HG03060 (cell line): ENCODE measurements around the gene DAGLA.

ENCODE experiments used
- ATAC-seq: cut with Tn5 transposase; IDR thresholded peaks from one replicate; pipeline ENCODE4 v1.9.1; 2021; ENCODE audit warnings: low read depth, moderate number of reproducible peaks; ENCODE audit not compliant: unreplicated experiment

The DAGLA gene

GRCh38 chr11:61688365-61689163, 8.4 kb downstream of the DAGLA start:
- ATAC-seq: no peak

GRCh38 chr11:61689164-61689496, 8.9 kb downstream of the DAGLA start:
- ATAC-seq: no peak

DNA sequence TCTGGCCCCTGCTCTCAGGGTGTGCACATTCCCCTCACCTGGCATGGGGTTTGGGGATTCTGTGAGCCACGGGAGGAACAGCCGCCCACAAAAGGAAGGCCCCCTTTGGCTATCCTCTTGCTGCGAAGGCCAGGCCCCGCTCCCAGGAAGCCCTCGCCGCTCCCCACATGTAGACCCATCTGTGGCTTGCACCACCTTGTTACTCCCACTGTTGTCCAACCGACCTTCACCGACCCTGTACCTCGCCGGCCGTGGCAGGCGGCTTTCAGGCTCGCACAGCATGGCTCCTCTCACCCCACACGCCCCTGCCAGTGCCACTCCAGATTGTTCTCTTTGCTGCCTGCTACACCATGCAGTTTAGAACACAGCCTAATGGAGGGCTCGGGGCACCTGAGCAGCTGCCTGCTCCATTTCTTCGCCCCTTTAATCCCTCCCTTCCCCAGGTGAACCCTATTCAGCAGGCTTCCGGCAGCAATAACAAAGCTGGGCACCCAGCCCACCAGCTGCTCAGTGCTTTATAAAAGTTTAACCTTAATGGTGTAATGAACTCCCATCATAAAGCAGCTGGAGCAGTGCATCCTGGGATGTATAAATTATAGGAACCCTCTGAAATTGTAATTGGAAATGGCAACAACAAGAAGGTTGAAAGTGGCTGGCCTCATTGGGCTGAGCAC, 10.7 kb downstream of the DAGLA start:
- ATAC-seq: no peak

DNA sequence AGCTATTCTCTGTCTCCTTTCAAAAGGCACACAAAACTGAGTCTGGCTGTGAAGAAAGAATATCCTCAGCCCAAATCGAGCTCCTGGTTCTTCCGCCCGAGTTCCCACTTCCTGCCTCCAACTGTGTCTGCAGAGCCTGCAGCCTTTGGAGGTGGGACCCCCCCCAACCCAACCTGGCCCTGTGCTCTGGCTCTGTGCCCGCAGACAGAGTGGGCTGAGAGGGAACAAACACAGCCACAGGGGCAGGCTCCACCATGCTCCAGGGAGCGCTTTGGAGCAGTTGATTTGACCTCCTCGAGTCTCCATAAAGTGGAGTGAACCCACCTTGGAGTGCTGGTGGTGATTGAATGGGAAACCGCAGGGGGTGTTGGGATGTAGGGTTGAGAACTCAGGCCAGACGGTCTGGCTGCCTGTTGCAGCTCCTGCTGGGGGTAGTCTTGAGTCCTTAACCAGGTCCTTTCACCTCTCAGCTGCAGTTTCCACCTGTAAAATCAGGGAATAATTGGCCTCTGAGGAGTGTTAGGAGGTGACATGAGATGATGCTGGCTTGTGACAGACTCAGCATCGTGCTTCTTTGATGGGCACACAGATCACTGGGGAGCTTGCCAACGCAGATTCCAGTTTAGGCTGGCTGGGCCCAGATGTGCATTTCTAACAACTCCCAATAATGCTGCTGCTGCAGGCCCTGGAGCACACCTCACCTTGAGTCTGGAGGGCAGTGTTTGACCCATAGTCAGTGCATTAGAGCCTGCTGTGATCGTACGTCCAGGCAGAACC, 11.4 kb downstream of the DAGLA start:
- ATAC-seq: no peak

DNA sequence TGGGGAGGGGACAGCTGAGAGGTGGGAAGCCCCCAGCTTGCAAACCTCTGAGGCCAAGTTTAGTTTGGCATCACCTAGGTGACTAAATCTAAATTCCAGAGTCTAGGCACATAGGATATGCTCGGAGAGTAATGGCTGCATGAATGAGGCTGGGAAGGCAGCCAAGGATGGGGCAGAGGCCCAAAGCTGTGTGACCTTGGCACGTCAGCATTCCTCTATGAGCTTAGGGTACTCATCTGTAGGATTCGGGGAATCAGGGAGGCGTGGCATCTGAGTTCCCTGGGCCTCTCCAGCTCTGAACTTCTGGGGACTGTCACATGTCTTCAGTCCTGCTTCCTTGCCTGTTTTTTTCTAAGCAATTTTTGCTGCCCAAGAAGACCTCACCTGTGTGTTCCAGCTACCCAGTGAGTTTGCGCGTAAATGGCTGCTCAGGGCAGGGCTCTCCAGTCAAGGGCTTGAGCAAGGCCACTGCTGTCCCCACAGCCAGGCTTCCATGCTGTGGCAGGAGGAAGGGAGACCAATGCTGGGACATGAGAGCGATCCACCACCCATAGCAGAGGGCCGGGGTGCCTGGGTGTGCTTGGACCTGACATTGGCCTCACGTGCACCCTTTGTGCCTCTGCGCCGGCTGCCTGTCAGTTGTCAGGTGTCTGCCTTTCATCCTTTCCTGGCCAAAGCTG, 13.9 kb downstream of the DAGLA start:
- ATAC-seq: no peak

GRCh38 chr11:61694602-61694939, 14.4 kb downstream of the DAGLA start:
- no peak for ATAC-seq

DNA sequence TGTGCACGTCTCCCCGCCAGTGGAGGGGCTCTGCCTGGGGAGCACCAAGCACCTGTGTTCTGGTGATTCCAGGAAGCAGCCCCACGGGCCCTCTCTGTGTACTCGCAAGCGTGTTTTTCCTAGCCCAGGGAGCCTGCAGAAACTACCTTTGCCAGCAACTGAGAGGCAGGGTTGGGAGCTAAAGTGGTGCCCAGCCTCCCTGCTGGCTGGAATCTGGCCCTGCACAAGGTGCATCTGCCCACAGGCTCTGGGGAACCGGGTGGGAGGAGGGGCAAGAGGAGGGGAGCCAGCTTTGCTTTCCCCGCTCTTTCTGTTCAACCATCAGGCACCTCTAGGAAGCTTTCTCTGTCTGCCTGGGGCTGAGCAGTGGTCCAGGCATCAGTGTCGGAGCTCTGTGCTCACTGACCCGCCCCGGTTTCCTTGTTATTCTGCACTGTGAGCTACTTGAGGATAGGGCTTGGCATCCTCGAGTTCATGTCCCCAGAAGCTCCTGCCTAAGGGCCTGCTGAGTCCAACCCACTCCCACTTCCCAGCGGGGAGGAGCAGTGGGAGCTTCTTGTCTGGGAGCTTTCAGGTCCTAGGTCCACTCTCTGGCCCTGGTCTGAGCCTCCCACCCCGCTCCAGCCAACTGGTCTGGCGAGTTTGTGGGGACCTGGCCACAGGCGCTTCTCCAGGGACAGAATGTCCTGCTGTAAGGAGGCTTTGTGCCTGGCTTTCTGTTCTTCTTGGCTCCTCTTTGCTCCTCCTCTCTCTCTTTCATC, 14.9 kb downstream of the DAGLA start:
- no peak for ATAC-seq

- peak; percentile 60 for ATAC-seq
These were observed 15.7 kb downstream of the DAGLA start for GRCh38 chr11:61695917-61696316.

DNA sequence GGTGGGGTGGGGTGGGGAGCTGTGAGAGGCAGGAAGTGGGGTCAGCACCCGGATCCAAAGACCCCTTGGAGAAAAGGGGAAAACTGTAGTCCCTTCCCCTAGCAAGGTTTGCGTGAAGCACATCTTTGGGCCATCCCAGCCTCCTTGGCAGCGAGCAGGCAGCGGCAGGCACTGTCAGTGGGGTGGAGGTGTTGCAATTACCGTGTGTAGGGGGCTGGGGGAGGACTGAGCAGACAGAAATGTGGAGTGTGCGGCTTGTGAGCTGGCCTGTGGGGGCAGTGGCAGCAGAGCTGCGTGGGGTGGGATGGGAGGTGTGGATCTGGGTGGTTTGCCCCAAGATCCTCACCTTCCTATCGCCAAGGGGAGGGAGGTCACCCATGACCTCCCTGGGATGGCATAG, 16.4 kb downstream of the DAGLA start:
- no peak for ATAC-seq

DNA sequence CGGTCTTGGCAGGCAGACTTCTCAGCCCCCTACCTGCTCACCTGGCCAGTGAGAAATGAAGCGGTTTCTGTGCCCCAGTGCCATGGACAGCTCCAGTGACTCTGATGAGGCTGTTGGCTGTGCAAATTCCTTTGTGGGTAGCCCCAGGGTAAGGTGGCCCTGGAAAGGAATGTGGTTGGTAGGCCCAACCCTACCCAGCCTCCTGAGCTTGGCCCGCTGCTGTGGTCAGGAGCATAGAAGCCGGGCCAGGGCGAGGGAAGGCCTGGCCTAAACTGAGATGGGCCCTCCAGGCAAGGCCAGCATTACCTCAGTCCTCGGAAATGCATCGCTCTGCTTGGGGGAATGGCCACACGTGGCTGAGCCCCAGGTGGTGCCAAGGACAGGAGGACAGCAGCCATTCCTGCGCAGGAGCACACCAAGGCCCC, 16.9 kb downstream of the DAGLA start:
- no peak for ATAC-seq

- ATAC-seq: no peak
These were observed 17.6 kb downstream of the DAGLA start for GRCh38 chr11:61697764-61698163.

- ATAC-seq: no peak
These were observed 18.2 kb downstream of the DAGLA start for GRCh38 chr11:61698173-61698948.

GRCh38 chr11:61699737-61700160, 19.6 kb downstream of the DAGLA start:
- no peak for ATAC-seq

- ATAC-seq: no peak
These were observed 20.0 kb downstream of the DAGLA start for GRCh38 chr11:61700212-61700611.

DNA sequence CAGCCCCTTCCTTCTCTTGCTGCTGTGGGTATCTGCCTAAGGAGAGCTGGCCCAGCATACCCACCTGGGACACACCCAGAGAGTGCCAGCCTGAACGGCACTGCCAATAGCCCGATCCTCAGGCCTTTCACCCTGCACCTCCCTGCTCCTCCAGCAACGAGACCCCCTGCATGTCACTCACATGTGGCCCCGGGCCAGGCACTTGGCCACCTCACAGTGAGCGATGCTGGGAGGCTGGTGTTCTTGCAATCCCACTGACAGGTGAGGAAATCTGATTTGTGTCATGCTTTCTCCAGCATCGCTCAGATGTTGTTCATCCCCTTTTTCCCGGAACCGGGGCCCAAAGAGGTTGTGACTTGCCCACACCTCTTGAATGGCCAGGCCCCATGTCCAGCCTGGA, 20.5 kb downstream of the DAGLA start:
- no peak for ATAC-seq

DNA sequence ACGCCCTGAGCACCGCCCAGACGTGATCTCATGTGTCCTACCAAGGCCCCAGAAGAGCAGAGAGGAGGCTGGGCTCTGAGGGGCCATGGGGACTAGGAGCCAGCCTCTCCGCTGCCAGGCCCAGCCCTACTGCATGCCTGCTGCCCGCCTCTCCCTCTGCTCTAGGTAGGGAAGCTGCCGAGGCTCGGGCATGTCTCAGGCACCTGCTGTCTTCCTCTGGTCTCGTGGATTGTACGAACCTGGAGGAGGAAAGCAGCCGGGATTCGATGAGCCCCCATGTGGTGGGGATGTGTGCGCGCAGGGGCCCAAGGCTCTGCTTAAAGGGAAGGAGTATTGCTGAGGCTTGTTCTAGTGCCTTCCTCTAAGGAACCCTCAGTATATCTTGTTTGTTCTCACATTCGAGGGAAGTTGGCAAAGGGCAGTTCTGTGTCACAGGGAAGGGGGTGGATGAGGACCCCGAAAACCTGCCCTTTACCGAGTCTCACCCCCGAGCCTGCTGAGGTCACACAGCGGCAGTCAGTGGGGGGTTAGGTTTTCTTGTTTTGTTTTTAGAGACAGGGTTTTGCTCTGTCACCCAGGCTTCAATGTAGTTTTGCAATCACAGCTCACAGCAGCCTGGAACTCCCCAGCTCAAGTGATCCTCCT, 21.2 kb downstream of the DAGLA start:
- no peak for ATAC-seq

DNA sequence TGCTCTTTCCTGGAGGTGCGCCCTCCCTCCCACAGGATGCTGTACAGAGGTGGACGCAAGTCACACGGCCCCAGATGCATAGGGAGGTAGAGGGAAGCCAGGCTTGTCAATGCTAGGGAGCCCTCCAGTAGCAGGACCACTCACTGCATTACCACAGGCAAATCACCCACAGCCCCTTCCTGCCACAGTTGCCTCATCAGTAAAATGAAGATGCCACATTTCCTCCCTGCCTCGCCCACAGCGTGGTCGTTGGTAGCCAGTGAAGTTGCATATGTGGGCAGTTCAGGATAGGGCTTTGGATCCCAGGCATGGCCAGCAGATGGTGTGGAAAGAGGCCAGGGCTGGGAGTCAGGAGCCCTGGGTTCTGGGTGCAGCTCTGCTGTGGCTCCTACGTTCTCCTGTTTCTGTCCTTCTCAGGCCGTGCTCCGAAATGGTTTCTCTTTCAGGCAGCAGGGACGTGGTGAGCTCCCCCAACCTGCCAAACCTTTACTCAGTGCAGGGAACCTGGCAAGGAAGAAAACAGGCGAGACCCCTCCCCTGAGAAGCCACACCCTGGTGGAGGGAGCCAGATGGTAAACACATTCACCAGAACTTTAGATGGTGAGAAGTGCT, 22.6 kb downstream of the DAGLA start:
- no peak for ATAC-seq

DNA sequence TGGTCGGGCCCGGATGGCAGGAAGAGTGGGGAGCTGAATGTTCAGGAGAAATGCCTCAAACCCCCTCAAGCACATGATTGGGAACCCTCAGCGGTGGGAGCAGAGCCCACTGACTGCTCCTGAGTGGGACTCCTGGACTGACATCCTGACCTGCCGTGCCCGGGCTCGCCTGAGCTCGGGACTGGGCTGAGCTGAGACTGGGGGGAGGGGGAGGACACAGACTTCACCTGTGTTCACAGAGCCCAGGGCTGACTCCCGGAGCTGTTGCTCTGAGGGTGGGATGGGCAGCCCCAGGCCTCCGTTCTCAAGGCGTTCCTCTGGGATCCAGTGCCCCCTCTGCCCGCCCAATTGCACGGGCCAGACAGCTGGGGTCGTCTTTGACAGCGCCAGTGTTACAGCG, 24.6 kb downstream of the DAGLA start:
- ATAC-seq: no peak
